Stimulated activated CD8-positive, alpha-beta memory T cell treated with anti-CD3 and anti-CD28 coated beads, Interleukin-2, amount 100 ng/mL, for 1 hour (primary cell): ENCODE data around the gene JAK1.
A peak's percentile ranks its signal among the peaks of the same experiment; 100 is the strongest.
"Not testable (repeated sequence)": the region's sequence is repeated elsewhere in the genome, so short reads cannot be mapped to it uniquely, and the experiment has no call there.

ENCODE experiments used
- DNase-seq, 2 donors: peaks; one replicate each; pipeline ENCODE4 v3.0.0-alpha.2; 2020; ENCODE audit warnings: low read depth in 2 of 2

JAK1 gene

DNA sequence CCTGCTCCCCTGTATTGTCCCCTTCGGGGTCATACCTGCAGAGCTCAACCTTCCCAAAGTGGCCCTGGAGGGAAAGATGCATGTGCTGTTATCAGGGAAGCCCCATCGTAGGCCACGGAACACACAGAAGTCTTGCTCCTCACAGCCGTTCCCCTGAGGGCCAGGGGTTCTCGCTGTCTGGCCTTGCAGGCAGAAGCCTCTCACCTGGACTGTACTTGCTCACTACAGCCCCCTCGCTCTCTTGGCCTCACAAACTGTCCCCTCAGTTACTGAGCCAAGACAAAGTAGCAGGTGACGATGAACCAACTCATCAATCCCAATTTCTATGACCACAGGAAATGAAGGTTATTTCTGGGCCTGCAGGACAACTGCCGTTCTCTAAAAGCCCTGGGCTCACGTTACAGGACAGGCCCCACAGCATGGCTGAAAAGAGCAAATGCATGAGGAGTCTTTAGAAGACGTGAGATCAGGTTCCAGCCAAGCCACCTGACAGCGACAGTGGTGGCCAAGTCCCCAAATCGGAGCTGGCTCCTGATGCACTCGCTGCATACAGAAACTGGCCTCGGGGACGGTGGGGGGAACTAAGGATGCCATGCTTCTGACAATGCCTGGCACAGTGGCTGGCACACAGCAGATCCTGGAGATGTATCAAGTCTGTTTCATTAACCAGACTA is 126.5 kb downstream of the JAK1 start:
- DNase-seq: no peak

DNA sequence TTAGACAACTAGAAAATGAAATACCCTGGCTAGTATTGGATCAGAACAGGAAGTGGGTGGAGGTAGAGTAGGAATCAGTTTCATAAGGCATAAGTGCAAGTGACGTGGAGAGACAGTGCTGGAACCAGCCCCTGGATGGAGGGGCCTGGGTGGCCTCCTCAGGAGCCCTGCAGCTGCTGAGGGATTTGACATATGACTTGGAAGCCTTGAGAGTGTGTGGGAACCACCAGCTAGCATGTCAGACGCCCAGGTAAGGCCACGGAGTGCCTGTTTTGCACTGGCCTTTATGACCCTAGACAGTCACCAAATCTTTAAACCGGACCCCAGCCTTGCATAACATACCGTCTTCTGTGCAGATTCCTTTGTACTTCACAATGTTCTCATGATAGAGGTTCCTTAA is 127.1 kb downstream of the JAK1 start:
- no peak for DNase-seq

DNA sequence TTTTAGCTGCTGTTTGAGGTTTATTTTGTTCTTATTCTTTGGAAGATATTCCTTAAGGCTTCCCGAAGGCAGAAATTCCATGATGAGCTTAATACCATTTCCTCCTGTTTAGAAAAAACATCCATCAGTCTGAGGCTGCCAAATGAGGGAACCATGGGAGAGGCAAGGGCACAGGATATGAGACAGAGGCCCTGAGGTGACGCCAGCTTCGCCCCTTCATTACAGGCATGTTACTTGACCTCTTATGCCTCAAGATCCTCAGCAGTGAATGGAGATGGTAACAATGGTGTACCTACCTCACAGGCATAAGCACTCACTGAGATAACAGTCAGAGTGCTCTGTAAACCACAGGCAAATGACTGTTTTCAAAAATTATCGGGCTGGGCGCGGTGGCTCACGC is 127.9 kb downstream of the JAK1 start:
- no peak for DNase-seq

DNA sequence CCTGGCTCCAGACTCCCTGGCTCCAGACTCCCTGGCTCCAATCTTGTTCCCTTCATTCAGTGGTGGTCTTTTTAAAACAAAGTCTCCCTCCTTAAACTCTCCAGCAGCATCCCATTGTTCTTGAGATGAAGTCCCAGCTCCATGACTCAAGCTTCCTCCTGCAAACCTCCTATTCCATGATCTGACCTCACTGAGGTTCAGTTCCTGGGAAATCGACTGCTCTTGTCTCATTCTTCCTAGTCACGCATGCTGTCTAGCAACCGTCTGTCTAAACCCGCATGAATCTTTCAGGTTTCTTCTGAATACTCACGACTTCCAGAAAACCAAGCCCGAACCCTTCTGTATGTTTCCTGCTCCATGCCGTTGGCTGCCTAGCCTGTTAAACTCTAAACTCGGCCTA is 129.5 kb downstream of the JAK1 start:
- DNase-seq: no peak

DNA sequence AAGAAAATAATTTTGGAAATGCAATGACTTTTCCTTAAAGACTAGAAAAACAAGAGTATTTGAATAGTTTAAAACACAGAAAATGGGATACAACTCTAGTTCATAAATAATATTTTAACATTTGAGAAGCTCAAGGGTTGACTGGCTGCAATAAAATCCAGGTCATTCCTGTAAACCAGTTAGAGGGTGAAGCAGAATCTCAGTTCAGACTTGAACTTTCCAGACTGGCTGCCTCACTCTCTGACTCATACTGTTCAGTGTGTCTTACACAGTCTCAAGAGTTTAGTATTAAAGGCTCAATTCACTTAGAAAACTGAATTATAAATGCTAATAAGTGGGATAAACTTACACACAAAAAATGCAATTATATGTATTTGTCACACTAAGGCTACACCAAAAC is 131.6 kb downstream of the JAK1 start:
- DNase-seq: no peak

DNA sequence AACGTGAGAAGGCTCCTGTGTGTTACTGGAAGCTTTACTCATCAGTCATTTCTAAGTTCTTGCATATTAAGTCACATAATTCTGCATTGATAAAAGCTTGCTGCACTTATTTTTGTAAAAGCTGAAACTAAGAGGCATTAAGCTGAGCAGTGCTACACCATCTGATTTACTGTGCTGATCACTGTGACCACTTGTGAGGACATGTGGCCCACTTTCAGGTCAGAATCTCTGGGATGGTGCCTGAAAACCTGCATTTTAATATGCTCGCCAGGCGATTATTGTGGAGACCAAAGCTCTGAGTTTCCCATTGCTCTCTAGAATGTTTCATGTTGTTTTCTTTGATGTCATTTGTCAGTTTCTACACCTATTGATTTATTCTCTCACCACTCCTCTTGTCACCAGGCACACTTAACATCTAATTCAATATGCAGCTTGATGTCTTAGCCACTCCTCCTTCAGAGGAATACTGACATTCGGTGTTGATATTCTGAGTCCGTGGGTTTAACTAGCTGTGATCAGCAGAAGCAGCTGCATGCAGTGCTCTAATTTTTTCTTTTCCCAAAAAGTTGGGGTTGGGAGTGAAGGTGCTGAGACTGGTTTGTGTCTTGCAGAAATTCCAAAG is 136.2 kb downstream of the JAK1 start:
- DNase-seq: no peak

DNA sequence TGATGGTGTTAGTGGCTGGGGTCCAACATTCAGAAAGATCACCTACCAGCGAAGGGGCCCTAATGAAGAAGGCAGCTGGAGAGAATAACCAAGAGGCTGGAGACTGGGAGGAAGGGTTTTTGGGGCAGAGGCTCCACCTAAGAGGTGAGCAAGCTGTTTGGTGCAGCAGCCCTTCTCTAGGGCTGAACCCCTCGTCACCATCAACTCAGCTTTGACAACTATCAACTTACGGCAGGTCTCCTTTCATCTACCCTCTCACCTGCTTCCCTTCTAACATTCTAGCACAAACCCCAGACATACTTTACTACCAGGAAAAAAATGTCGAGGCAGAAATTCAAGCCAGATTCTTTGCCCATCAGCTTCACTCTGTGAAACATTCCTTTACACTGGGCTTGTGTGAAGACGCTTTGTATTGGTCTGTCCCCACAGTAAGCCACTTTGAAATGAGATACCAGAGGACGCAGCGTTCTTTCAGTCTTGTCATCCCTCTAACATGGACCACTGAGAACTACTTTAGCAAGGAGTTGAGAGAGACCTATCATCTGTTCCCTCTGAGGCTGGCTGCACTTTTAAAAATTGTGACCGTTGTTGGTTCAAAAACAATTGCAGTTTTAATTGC is 136.8 kb downstream of the JAK1 start:
- DNase-seq: no peak

DNA sequence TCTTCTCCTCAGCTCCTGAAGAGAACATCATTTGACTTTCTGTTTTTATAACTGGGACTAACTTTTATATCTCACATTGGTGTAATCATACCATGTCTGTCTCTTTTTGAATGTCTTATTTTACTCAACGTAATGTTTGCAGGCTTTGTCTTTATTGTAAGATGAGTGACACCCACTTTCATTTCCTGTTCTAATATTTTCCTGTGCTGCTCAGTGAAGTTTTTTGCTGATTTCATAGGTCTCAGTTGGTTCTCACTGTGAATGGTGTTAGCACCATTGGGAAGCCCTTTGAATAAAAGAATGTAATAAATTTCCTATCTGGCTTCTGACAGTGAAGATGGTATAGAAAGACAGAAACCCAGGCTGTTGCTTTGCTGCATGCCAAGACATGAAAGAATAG is 137.5 kb downstream of the JAK1 start:
- DNase-seq: no peak

DNA sequence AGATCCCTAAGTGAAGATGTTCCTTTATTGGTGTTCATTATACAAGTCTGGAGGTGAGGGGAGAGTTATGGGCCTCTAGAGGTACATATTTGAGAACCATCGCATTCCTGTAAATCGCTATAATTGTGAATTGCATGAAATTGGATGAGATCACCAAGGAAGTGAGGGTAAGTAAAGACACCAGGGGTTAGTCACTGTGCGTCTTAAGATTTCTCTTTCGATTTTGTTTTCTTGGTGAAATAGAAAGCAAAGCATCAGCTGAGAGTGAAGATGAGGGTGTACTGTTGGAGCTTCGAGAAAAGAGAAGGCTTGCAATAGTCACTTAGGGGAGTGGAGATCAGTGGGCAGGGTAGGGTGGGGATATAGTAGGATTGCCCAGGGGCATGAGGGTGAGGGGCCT is 139.4 kb downstream of the JAK1 start:
- no peak for DNase-seq

DNA sequence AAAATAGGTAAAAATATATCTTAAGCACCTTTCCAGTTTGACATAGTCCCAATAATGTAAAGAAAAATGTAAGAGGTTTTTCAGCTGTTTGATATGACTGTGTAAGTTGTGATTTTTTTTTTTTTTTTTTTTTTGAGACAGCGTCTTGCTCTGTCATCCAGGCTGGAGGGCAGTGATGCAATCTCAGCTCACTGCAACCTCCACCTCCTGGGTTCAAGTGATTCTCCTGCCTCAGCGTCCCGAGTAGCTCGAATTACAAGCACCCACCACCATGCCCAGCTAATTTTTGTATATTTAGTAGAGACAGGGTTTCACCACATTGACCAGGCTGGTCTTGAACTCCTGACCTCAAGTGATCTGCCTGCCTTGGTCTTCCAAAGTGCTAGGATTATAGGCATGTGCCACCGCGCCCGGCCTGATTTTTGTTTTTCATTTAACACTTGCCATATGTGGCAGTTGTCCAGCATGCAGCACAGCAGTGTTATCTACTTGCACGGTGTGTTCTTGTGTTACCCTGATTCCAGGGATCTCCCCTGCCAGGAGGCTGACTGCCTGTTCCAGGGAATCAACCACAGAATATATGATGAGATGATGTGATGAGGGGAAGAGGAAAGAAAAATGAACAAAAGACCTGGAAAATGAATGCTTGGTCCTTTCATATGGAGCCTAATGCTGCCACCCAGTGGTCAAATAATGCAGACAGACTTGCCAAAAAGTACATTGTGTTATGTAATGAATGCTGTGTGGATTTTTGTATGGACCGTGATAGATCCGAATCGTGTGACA is 142.5 kb downstream of the JAK1 start:
- peak; percentile 23 to 33 for DNase-seq

DNA sequence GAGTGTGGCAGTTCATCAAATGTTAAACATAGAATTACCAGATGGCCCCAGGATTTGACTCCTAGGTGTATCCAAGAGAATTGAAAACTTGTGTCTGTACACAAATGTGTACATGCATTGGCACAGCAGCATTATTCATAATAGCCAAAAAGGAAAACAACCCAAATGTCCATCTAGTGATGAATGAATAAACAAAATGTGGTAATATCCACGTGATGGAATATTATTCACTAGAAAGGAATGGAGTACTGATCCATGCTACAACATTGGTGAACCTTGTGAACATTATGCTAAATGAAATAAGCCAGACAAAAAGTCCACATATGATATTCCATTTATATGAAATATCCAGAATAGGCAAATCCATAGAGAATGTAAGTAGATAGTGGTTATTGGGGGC is 143.7 kb downstream of the JAK1 start:
- DNase-seq: no peak

DNA sequence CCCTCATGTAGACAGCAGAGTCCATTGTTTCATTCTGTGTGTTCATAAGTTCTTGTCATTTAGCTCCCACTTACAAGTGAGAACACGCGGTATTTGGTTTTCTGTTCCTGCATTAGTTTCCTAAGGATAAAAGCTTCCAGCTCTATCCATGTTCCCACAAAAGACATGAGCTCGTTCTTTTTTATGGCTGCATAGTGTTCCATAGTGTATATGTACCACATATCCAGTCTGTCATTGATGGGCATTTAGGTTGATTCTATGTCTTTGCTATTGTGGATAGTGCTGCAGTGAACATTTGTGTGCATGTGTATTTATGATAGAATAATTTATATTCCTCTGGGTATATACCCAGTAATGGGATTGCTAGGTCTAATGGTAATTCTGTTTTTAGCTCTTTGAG is 145.8 kb downstream of the JAK1 start:
- DNase-seq: not testable (repeated sequence)

DNA sequence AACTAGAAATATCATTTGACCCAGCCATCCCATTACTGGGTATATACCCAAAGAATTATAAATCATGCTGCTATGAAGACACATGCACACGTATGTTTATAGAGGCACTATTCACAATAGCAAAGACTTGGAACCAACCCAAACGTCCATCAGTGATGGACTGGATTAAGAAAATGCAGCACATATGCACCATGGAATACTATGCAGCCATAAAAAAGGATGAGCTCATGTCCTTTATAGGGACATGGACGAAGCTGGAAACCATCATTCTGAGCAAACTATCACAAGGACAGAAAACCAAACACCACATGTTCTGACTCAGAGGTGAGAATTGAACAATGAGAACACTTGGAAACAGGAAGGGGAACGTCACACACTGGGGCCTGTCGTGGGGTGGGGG is 149.0 kb downstream of the JAK1 start:
- not testable (repeated sequence) for DNase-seq

DNA sequence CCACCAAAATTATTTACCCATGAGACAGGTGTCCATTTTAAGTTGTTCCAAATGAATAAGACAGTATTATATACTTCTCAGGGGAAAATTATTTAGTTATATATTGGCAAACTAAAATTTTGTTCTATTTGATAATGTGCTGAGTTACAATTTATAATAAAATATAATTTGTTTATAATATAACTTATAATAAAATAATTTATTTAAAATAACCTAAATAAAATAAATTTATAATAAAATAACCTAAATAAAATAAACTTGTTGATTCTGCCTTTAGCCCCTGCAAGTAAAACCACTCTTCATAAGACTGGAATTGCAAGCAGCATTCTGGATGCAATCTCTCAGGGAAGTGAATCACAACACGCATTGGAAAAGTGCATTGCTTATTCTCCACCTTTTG is 151.9 kb downstream of the JAK1 start:
- DNase-seq: no peak

DNA sequence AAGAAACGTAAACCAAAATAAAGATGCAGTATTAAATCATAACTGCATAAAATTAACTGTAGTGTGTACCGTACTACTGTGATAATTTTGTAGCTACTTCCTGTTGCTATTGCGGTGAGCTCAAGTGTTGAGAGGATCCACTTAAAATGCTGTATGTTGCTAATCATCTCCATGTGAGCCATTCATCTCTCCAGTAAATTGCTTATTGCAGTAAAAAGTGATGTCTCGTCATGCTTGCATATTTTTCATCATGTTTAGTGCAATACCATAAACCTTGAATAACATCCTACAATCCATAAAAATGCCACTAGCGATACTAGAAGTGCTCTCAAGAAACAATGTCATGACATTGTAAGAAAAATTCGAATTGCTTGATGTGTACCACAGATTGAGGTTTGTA is 155.2 kb downstream of the JAK1 start:
- DNase-seq: no peak

DNA sequence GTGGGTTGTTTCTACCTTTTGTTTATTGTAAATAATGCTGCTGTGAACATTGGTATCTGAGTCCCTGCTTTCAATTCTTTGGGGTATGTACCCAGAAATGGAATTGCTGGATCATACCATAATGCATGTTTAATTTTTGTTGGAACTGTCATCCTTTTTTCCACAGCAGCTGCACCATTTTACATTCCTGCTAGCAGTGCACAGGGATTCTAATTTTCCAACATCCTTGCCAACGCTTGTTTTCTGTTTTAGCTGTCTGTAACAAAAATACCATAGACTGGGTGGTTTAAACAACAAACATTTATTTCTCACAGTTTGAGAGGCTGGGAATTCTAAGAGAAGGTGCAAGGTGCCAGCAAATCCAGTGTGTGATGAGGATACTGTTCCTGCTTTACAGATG is 156.3 kb downstream of the JAK1 start:
- DNase-seq: no peak

DNA sequence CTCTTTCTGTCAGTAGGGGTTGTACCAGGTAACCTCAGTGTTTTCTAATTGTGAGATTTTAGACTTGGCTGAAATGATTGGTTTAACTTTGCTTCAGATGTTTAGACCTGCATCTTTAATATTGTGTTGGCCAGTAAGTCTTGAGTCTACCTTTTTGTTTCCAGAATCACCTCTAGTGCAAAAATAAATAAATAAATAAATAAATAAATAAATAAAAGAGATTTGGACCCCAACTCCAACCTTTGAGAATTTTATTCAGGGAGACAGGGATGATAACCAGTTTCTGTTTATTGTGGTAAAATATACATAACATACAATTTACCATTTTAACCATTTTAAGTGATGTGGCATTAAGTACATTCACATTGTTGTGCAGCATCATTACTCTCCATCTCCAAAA is 157.0 kb downstream of the JAK1 start:
- no peak for DNase-seq

DNA sequence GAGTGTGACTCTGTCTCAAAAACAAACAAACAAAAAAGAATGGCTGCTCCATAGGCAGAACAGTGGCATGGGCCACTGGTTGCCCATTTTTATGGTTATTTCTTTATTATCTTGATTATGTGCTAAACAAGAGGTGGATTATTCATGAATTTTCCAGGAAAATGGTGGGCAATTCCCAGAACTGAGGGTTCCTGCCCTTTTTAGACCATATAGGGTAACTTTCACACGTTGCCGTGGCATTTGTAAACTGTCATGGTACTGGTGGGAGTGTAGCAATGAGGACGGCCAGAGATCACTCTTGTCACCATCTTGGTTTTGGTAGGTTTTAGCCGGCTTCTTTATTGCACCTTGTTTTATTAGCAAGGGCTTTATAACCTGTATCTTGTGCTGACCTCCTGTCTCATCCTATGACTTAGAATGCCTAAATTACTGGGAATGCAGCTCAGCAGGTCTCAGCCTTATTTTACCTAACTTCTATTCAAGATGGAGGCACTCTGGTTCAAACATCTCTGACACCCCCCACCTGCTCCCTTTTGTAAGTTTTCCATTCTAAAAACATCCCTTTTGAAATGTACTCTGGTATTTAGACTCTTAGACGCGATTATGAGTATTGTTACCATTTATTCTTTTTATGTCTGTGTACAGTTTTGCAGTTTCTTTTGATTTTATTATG is 164.4 kb downstream of the JAK1 start:
- no peak for DNase-seq

DNA sequence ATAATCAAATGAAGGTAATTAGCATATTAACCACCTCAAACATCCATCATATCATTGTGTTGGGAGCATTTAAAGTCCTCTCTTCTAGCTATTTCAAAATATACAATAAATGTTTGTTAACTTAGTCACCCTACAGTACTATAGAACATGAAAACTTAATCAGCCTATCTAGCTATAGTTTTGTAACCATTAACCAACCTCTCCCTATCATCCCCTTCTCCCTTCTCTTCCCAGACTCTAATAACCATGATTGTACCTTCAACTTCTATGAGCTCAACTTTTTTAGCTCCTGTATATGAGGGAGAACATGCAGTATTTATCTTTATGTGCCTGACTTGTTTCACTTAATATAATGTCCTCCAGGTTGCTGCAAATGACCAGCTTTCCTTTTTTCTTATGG is 167.5 kb downstream of the JAK1 start:
- no peak for DNase-seq

DNA sequence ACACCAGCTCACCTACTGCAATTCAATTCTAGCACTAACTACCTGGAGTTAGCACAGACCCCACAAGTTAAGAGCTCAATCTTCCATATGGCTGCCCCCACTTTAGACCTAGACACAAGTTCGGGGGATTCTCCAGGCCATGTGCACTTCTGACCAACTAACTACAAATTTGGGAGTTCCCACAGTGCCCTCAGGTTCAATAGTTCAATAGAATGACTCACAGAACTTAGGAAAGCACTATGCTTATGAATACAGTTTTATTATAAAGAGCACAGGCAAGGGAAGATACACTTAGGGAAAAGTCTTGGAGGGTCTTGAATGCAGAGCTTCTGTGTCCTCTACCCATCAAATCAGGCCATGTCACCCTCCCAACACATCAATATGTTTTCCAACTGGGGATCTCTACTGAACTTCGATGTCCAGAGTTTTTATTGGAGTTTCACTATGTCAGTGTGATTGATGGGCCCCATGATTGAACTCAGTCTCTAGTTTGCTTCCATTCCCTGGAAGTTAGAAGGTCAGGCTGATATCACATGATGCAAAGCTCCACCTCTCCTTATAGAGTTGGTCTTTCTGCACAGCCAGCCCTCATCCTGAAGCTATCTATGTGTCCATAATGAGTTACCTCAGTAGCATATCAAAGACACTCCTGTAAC is 175.4 kb downstream of the JAK1 start:
- DNase-seq: no peak
